WTC11 (cell line): ENCODE results near the gene LRRC72. TPM values are rescaled to one million over a fixed set of nuclear protein-coding genes. Genes with fewer than 3 reads are reported as not detected.

Experiments used
- ATAC-seq: fragments of 200-7000 bp; cut with Tn5 transposase; 2 replicates; pipeline ENCODE4 v1.10.0; 2021; ENCODE audit warnings: mild to moderate bottlenecking, moderate library complexity
- CTCF ChIA-PET: fragments of 300-600 bp; sonication (Branson Sonifier 250); formaldehyde crosslinking; loops from one replicate; lab custom pipeline; 2021; ENCODE audit warnings: antibody characterized with exemption; lab: Charles Lee
- POLR2A ChIA-PET: fragments of 350-600 bp; sonication (Branson Sonifier 250); formaldehyde crosslinking; loops from one replicate; lab custom pipeline; 2021; ENCODE audit warnings: antibody characterized with exemption; lab: Charles Lee
- DNase-seq: peaks from one replicate; pipeline ENCODE4 v3.0.0; 2021; ENCODE audit warnings: low spot score
- H3K27ac Mint-ChIP-seq: 2 replicates; pipeline ENCODE4 v1.8.0; 2021; ENCODE audit warnings: mixed read lengths
- H3K27me3 Mint-ChIP-seq: 2 replicates; pipeline ENCODE4 v1.8.0; 2021; ENCODE audit warnings: low read depth, mild to moderate bottlenecking, moderate library complexity, mixed read lengths
- H3K36me3 Mint-ChIP-seq: 2 replicates; pipeline ENCODE4 v1.8.0; 2021; ENCODE audit warnings: mixed read lengths
- H3K4me1 Mint-ChIP-seq: 2 replicates; pipeline ENCODE4 v1.8.0; 2022; ENCODE audit warnings: mixed read lengths
- H3K4me3 Mint-ChIP-seq: 2 replicates; pipeline ENCODE4 v1.8.0; 2021; ENCODE audit warnings: mild to moderate bottlenecking, moderate library complexity, mixed read lengths
- H3K9me3 Mint-ChIP-seq: 2 replicates; pipeline ENCODE4 v1.8.0; 2021; ENCODE audit warnings: mixed read lengths
- CREM ChIP-seq: sonication (generic); formaldehyde crosslinking; IDR thresholded peaks from 2 replicates; pipeline ENCODE4 v1.8.1; 2022; ENCODE audit warnings: mild to moderate bottlenecking, missing genetic modification reagents, moderate library complexity
- E2F1 ChIP-seq: sonication (generic); formaldehyde crosslinking; IDR thresholded peaks from 2 replicates; pipeline ENCODE4 v1.8.0; 2022; ENCODE audit warnings: mild to moderate bottlenecking, missing genetic modification reagents
- E2F4 ChIP-seq: sonication (generic); formaldehyde crosslinking; IDR thresholded peaks from 2 replicates; pipeline ENCODE4 v1.8.1; 2022; ENCODE audit warnings: low read depth, mild to moderate bottlenecking, moderate library complexity, missing genetic modification reagents, borderline replicate concordance
- EMX1 ChIP-seq: fragments of 250-450 bp; sonication (Bioruptor Pico); IDR thresholded peaks from 2 replicates; pipeline ENCODE4 v1.8.0; 2021; ENCODE audit warnings: mild to moderate bottlenecking
- ESRRA ChIP-seq: sonication (generic); formaldehyde crosslinking; IDR thresholded peaks from 2 replicates; pipeline ENCODE4 v1.8.1; 2022; ENCODE audit warnings: mild to moderate bottlenecking, missing genetic modification reagents, borderline replicate concordance
- FOXJ3 ChIP-seq: sonication (generic); formaldehyde crosslinking; IDR thresholded peaks from 2 replicates; pipeline ENCODE4 v1.9.0; 2021; ENCODE audit warnings: missing genetic modification reagents, mild to moderate bottlenecking, borderline replicate concordance
- FOXK1 ChIP-seq: sonication (generic); formaldehyde crosslinking; IDR thresholded peaks from 2 replicates; pipeline ENCODE4 v1.8.0; 2022; ENCODE audit warnings: mild to moderate bottlenecking, moderate library complexity, missing genetic modification reagents
- HMGA2 ChIP-seq: fragments of 250-450 bp; sonication (Bioruptor Pico); IDR thresholded peaks from 2 replicates; pipeline ENCODE4 v1.4.0; 2021; ENCODE audit warnings: mild to moderate bottlenecking, moderate library complexity
- MAX ChIP-seq: sonication (generic); formaldehyde crosslinking; IDR thresholded peaks from 2 replicates; pipeline ENCODE4 v1.8.0; 2022; ENCODE audit warnings: mild to moderate bottlenecking, missing genetic modification reagents
- MLX ChIP-seq: sonication (generic); formaldehyde crosslinking; IDR thresholded peaks from 2 replicates; pipeline ENCODE4 v1.8.1; 2023; ENCODE audit warnings: mild to moderate bottlenecking, missing genetic modification reagents, moderate library complexity
- MXD4 ChIP-seq: fragments of 250-450 bp; sonication (Bioruptor Pico); IDR thresholded peaks from 2 replicates; pipeline ENCODE4 v1.8.0; 2021; ENCODE audit warnings: mild to moderate bottlenecking, moderate library complexity, borderline replicate concordance
- NFE2L1 ChIP-seq: sonication (generic); formaldehyde crosslinking; IDR thresholded peaks from 2 replicates; pipeline ENCODE4 v1.8.1; 2023; ENCODE audit warnings: missing genetic modification reagents
- PRRX2 ChIP-seq: fragments of 250-450 bp; sonication (Bioruptor Pico); IDR thresholded peaks from 2 replicates; pipeline ENCODE4 v1.8.0; 2021; ENCODE audit warnings: mild to moderate bottlenecking
- TEAD4 ChIP-seq: sonication (generic); formaldehyde crosslinking; IDR thresholded peaks from 2 replicates; pipeline ENCODE4 v1.8.0; 2022; ENCODE audit warnings: mild to moderate bottlenecking, missing genetic modification reagents
- TP53 ChIP-seq: sonication (generic); formaldehyde crosslinking; IDR thresholded peaks from 2 replicates; pipeline ENCODE4 v1.8.1; 2023; ENCODE audit warnings: mild to moderate bottlenecking, missing genetic modification reagents
- ZBTB43 ChIP-seq: sonication (generic); formaldehyde crosslinking; IDR thresholded peaks from 2 replicates; pipeline ENCODE4 v1.8.1; 2023; ENCODE audit warnings: mild to moderate bottlenecking, missing genetic modification reagents
- ZNF138 ChIP-seq: sonication (generic); formaldehyde crosslinking; conservative IDR thresholded peaks from 2 replicates; pipeline ENCODE4 v1.8.1; 2022; ENCODE audit warnings: mild to moderate bottlenecking, moderate library complexity, missing genetic modification reagents
- ZNF263 ChIP-seq: sonication (generic); formaldehyde crosslinking; IDR thresholded peaks from 2 replicates; pipeline ENCODE4 v1.8.1; 2022; ENCODE audit warnings: low read depth, mild to moderate bottlenecking, moderate library complexity, missing genetic modification reagents
- ZNF396 ChIP-seq: fragments of 250-450 bp; sonication (Bioruptor Pico); IDR thresholded peaks from 2 replicates; pipeline ENCODE4 v1.8.0; 2021; ENCODE audit warnings: mild to moderate bottlenecking, moderate library complexity, borderline replicate concordance
- ZNF423 ChIP-seq: fragments of 250-450 bp; sonication (Bioruptor Pico); IDR thresholded peaks from 2 replicates; pipeline ENCODE4 v2.1.2; 2022; ENCODE audit warnings: mild to moderate bottlenecking, moderate library complexity
- ZNF425 ChIP-seq: fragments of 250-450 bp; sonication (Bioruptor Pico); conservative IDR thresholded peaks from 2 replicates; pipeline ENCODE4 v1.9.0; 2021; ENCODE audit warnings: mild to moderate bottlenecking
- ZNF532 ChIP-seq: fragments of 250-450 bp; sonication (Bioruptor Pico); IDR thresholded peaks from 2 replicates; pipeline ENCODE4 v1.9.0; 2021; ENCODE audit warnings: mild to moderate bottlenecking, borderline replicate concordance
- total RNA-seq: library from RNA; stranded (reverse); gene quantifications from 3 replicates; pipeline ENCODE4 v1.2.3, GENCODE V29; 2021

The LRRC72 gene
- total RNA-seq, 1 experiment from 2014 or later = not detected

- no peak overlapping the region for H3K27ac Mint-ChIP-seq
- peaks cover 13% of the 10 kb centered on the region for H3K4me1 Mint-ChIP-seq
- H3K27me3 Mint-ChIP-seq = no peaks in the 10 kb centered on the region
- DNase-seq (peak; percentile 20), ATAC-seq (peak; percentile 81)
- no peak overlapping the region for H3K4me3 Mint-ChIP-seq
- ChIA-PET CTCF (interaction anchor here (1.1 kb wide), 1 partner anchor 21 kb away, joined by 5 read pairs; no protein-coding TSS in a partner anchor), POLR2A (no interaction called here)
- H3K36me3 Mint-ChIP-seq = peaks cover 7% of the 10 kb centered on the region
- H3K9me3 Mint-ChIP-seq = no peaks in the 10 kb centered on the region
- no peak for TF ChIP-seq ZNF396 (CRISPR knock-in tag)
- TF ChIP-seq ZNF423 (CRISPR knock-in tag) = no peak
- TF ChIP-seq FOXK1 (CRISPR knock-in tag) = no peak
- no peak for TF ChIP-seq MXD4 (CRISPR knock-in tag)
- TF ChIP-seq ZNF138 (CRISPR knock-in tag) = no peak
- no peak for TF ChIP-seq PRRX2
- no peak for TF ChIP-seq ZNF532 (CRISPR knock-in tag)
- TF ChIP-seq TEAD4 (CRISPR knock-in tag) = no peak
- TF ChIP-seq, all 79 proteins: peak for 0
Measured at GRCh38 chr7:16616542-16616941, 89.9 kb downstream of the LRRC72 start.

- H3K9me3 Mint-ChIP-seq = no peaks in the 10 kb centered on the region
- no peaks in the 10 kb centered on the region for H3K27me3 Mint-ChIP-seq
- H3K27ac Mint-ChIP-seq = no peak overlapping the region; the same call in 1 of the 2 replicates
- peaks cover 11% of the 10 kb centered on the region for H3K36me3 Mint-ChIP-seq
- H3K4me1 Mint-ChIP-seq = peaks cover 13% of the 10 kb centered on the region
- DNase-seq (no peak), ATAC-seq (no peak)
- CTCF ChIA-PET = no interaction called here
- TF ChIP-seq TP53 (CRISPR knock-in tag) (no peak), E2F4 (CRISPR knock-in tag) (no peak), ZNF263 (CRISPR knock-in tag) (no peak), ZBTB43 (no peak), ESRRA (CRISPR knock-in tag) (no peak), MLX (CRISPR knock-in tag) (no peak), ZNF425 (CRISPR knock-in tag) (no peak), NFE2L1 (CRISPR knock-in tag) (no peak), PRRX2 (no peak), EMX1 (CRISPR knock-in tag) (no peak), E2F1 (CRISPR knock-in tag) (no peak), MAX (CRISPR knock-in tag) (no peak), CREM (CRISPR knock-in tag) (no peak), HMGA2 (CRISPR knock-in tag) (no peak), ZNF423 (CRISPR knock-in tag) (no peak), FOXJ3 (CRISPR knock-in tag) (no peak)
- TF ChIP-seq, all 79 proteins: peak for 0
- H3K4me3 Mint-ChIP-seq = no peak overlapping the region
- POLR2A ChIA-PET = no interaction called here
Measured at GRCh38 chr7:16619979-16620408, 93.4 kb downstream of the LRRC72 start.
